ENCODE results near the gene NAGPA. TPM values are rescaled to one million over a fixed set of nuclear protein-coding genes. Genes with fewer than 3 reads are reported as not detected.

Gene NAGPA
- total RNA-seq, 3 donors from 2014 or later (not counting 1 experiment from before 2014, with no cell fraction given), result 14.7 to 27.8 (median 23.0) TPM

GRCh38 chr16:5022521-5022920 lies 11.2 kb downstream of the NAGPA start:
- peaks cover 4% of the 10 kb centered on the region for H3K36me3 ChIP-seq (ENCODE audit: control insufficient read depth, insufficient read depth, low read length)
- H3K9me3 ChIP-seq (ENCODE audit: control insufficient read depth, insufficient read depth, low read length), result no peaks in the 10 kb centered on the region
- H3K27ac ChIP-seq (ENCODE audit: low read length), result no peak overlapping the region
- no peaks in the 10 kb centered on the region for H3K36me3 Mint-ChIP-seq
- 90% methylated on average over 6 of the region's 6 CpGs for WGBS (ENCODE audit: insufficient coverage)
- H3K4me3 Mint-ChIP-seq, result no peak overlapping the region
- H3K4me1 Mint-ChIP-seq, result no peaks in the 10 kb centered on the region
- no peaks in the 10 kb centered on the region for H3K9me3 Mint-ChIP-seq
- intact Hi-C loops (cut with micrococcal nuclease), result no loop called here
- TF ChIP-seq CTCF (IDR thresholded peaks at IDR 0.05), result no peak
- no peak overlapping the region for H3K4me3 ChIP-seq (ENCODE audit: low read length)
- no peaks in the 10 kb centered on the region for H3K4me1 ChIP-seq (ENCODE audit: control insufficient read depth, insufficient read depth, low read length)
- H3K27me3 ChIP-seq (ENCODE audit: control insufficient read depth, insufficient read depth, low read length), result no peaks in the 10 kb centered on the region
- no peak for DNase-seq
- no peak for ATAC-seq
- no peak overlapping the region for H3K27ac Mint-ChIP-seq
- no peaks in the 10 kb centered on the region for H3K27me3 Mint-ChIP-seq (ENCODE audit: low read depth in 2 of 2)

DNA sequence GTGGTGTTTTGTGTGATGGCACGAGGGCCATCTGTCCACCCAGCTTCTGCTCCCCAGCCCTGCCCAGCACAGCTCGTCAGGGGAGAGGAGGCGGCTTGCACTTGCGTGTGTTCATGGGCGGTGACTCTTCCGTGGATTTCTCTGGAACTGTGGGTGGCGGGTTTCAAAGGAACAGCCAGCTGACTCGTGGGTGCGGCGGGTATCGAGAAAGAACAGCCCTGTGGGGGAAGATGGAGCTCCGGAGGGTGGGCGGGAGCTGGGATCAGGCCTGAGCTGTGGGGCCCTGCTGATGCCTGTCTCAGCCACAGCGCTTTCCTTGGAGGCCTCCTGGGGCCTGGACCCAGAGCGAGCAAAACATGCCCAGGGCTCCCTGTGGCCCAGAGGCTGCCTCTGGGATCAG lies 13.2 kb downstream of the NAGPA start:
- no peaks in the 10 kb centered on the region for H3K4me1 ChIP-seq (ENCODE audit: control insufficient read depth, insufficient read depth, low read length)
- H3K36me3 ChIP-seq (ENCODE audit: control insufficient read depth, insufficient read depth, low read length), result no peaks in the 10 kb centered on the region
- Mint-ChIP-seq H3K4me3 (no peak overlapping the region), H3K27ac (no peak overlapping the region), H3K9me3 (no peaks in the 10 kb centered on the region), H3K4me1 (no peaks in the 10 kb centered on the region), H3K36me3 (no peaks in the 10 kb centered on the region), H3K27me3 (ENCODE audit: low read depth in 2 of 2) (no peaks in the 10 kb centered on the region)
- intact Hi-C loops (cut with micrococcal nuclease), result no loop called here
- TF ChIP-seq CTCF (IDR thresholded peaks at IDR 0.05), result no peak
- H3K27ac ChIP-seq (ENCODE audit: low read length), result no peak overlapping the region
- H3K9me3 ChIP-seq (ENCODE audit: control insufficient read depth, insufficient read depth, low read length), result no peaks in the 10 kb centered on the region
- DNase-seq (no peak), ATAC-seq (no peak)
- WGBS (ENCODE audit: insufficient coverage), result 81% methylated on average over 15 of the region's 15 CpGs
- no peaks in the 10 kb centered on the region for H3K27me3 ChIP-seq (ENCODE audit: control insufficient read depth, insufficient read depth, low read length)
- no peak overlapping the region for H3K4me3 ChIP-seq (ENCODE audit: low read length)

- Histone ChIP-seq H3K27me3 (ENCODE audit: control insufficient read depth, insufficient read depth, low read length) (no peaks in the 10 kb centered on the region), H3K27ac (ENCODE audit: low read length) (no peak overlapping the region), H3K4me3 (ENCODE audit: low read length) (no peak overlapping the region), H3K9me3 (ENCODE audit: control insufficient read depth, insufficient read depth, low read length) (no peaks in the 10 kb centered on the region), H3K36me3 (ENCODE audit: control insufficient read depth, insufficient read depth, low read length) (no peaks in the 10 kb centered on the region), H3K4me1 (ENCODE audit: control insufficient read depth, insufficient read depth, low read length) (no peaks in the 10 kb centered on the region)
- Mint-ChIP-seq H3K27me3 (ENCODE audit: low read depth in 2 of 2) (no peaks in the 10 kb centered on the region), H3K4me3 (no peak overlapping the region), H3K4me1 (no peaks in the 10 kb centered on the region), H3K9me3 (no peaks in the 10 kb centered on the region), H3K27ac (no peak overlapping the region), H3K36me3 (no peaks in the 10 kb centered on the region)
- 78% methylated on average over 6 of the region's 6 CpGs for WGBS (ENCODE audit: insufficient coverage)
- DNase-seq (no peak), ATAC-seq (no peak)
- no peak for TF ChIP-seq CTCF (IDR thresholded peaks at IDR 0.05)
- intact Hi-C loops (cut with micrococcal nuclease), result no loop called here
Observed at GRCh38 chr16:5019775-5020174, 14.0 kb downstream of the NAGPA start.

- Histone ChIP-seq H3K9me3 (ENCODE audit: control insufficient read depth, insufficient read depth, low read length) (no peaks in the 10 kb centered on the region), H3K27me3 (ENCODE audit: control insufficient read depth, insufficient read depth, low read length) (no peaks in the 10 kb centered on the region), H3K27ac (ENCODE audit: low read length) (no peak overlapping the region), H3K36me3 (ENCODE audit: control insufficient read depth, insufficient read depth, low read length) (no peaks in the 10 kb centered on the region), H3K4me1 (ENCODE audit: control insufficient read depth, insufficient read depth, low read length) (no peaks in the 10 kb centered on the region), H3K4me3 (ENCODE audit: low read length) (no peak overlapping the region)
- DNase-seq (no peak), ATAC-seq (no peak)
- H3K9me3 Mint-ChIP-seq, result no peaks in the 10 kb centered on the region
- no peak for TF ChIP-seq CTCF (IDR thresholded peaks at IDR 0.05)
- intact Hi-C loops (cut with micrococcal nuclease), result no loop called here
- 79% methylated on average over 9 of the region's 9 CpGs for WGBS (ENCODE audit: insufficient coverage)
- H3K27me3 Mint-ChIP-seq (ENCODE audit: low read depth in 2 of 2), result no peaks in the 10 kb centered on the region
- H3K36me3 Mint-ChIP-seq, result no peaks in the 10 kb centered on the region
- H3K4me1 Mint-ChIP-seq, result no peaks in the 10 kb centered on the region
- H3K4me3 Mint-ChIP-seq, result no peak overlapping the region
- H3K27ac Mint-ChIP-seq, result no peak overlapping the region
Observed at GRCh38 chr16:5018793-5019192, 14.9 kb downstream of the NAGPA start.
